Smooth muscle cell (in vitro differentiated cells): ENCODE measurements around the gene PADI6. TPM values are rescaled to one million over a fixed set of nuclear protein-coding genes. Genes with fewer than 3 reads are reported as not detected.
A peak's percentile ranks its signal among the peaks of the same experiment; 100 is the strongest.

Experiments
- DNase-seq: peaks from one replicate; lab custom pipeline; 2025; ENCODE audit not compliant: unreplicated experiment; lab: John Stamatoyannopoulos, UW
- H2AFZ ChIP-seq: fragments of 200-600 bp; sonication (generic); 2 replicates; pipeline ENCODE4 v1.6.0; 2016; ENCODE audit warnings: antibody characterized with exemption, low read depth, mild to moderate bottlenecking
- H3F3A ChIP-seq: fragments of 200-600 bp; sonication (generic); 2 replicates; pipeline ENCODE4 v1.6.0; 2017; ENCODE audit warnings: antibody characterized with exemption, low read depth
- H3K27ac ChIP-seq: fragments of 200-600 bp; sonication (generic); 2 replicates; pipeline ENCODE4 v1.5.1; 2016; ENCODE audit warnings: low read depth, mild to moderate bottlenecking
- H3K27me3 ChIP-seq: fragments of 200-600 bp; sonication (generic); 2 replicates; pipeline ENCODE4 v1.6.1; 2016; ENCODE audit warnings: low read depth, mild to moderate bottlenecking
- H3K36me3 ChIP-seq: fragments of 200-600 bp; sonication (generic); 2 replicates; pipeline ENCODE4 v1.5.1; 2016; ENCODE audit warnings: low read depth
- H3K4me1 ChIP-seq: fragments of 200-600 bp; sonication (generic); 2 replicates; pipeline ENCODE4 v1.5.1; 2016; ENCODE audit warnings: low read depth
- H3K4me2 ChIP-seq: fragments of 200-600 bp; sonication (generic); 2 replicates; pipeline ENCODE4 v1.6.0; 2016; ENCODE audit warnings: mild to moderate bottlenecking
- H3K4me3 ChIP-seq: fragments of 200-600 bp; sonication (generic); 2 replicates; pipeline ENCODE4 v1.5.1; 2016; ENCODE audit warnings: mild to moderate bottlenecking
- H3K79me2 ChIP-seq: fragments of 200-600 bp; sonication (generic); 2 replicates; pipeline ENCODE4 v1.6.0; 2016; ENCODE audit warnings: low read depth, mild to moderate bottlenecking
- H3K9ac ChIP-seq: fragments of 200-600 bp; sonication (generic); 2 replicates; pipeline ENCODE4 v1.6.0; 2016; ENCODE audit warnings: low read depth
- H3K9me3 ChIP-seq: fragments of 200-600 bp; sonication (generic); replicated peaks from 2 replicates; pipeline ENCODE4 v1.5.1; 2016; ENCODE audit warnings: low read depth
- H4K20me1 ChIP-seq: fragments of 200-600 bp; sonication (generic); 2 replicates; pipeline ENCODE4 v1.6.0; 2016; ENCODE audit warnings: low read depth
- CTCF ChIP-seq: fragments of 200-600 bp; sonication (generic); IDR thresholded peaks from 2 replicates; pipeline ENCODE4 v1.5.1; 2017; ENCODE audit warnings: borderline replicate concordance, mild to moderate bottlenecking, antibody characterized with exemption; ENCODE audit not compliant: insufficient read depth, poor library complexity, severe bottlenecking
- WGBS: methylation state at CpG from one replicate; pipeline ENCODE4 v1.1.7; 2016; ENCODE audit warnings: low lambda C conversion rate; 5-methylcytosine and 5-hydroxymethylcytosine counted together
- polyA plus RNA-seq: library from polyadenylated mRNA; unstranded; fragments of >200 nt; fragmentation: Nextera tagmentation; extraction: Ambion mirVana; gene quantifications from 2 replicates; pipeline ENCODE4 v1.2.1, GENCODE V29; 2016
- total RNA-seq: library from RNA; depleted of rRNA; stranded (reverse); fragments of >200 nt; gene quantifications from 2 replicates; pipeline ENCODE4 v1.2.3, GENCODE V29; 2014

The PADI6 gene
- total and polyA plus RNA-seq, 2 experiments from 2014 or later: not detected

- DNase-seq: no peak
These were observed 1.4 kb upstream of the PADI6 start for GRCh38 chr1:17370618-17371017.

GRCh38 chr1:17372955-17373354 is 959 bp downstream of the PADI6 start:
- no peaks in the 10 kb centered on the region for H3K79me2 ChIP-seq

More at GRCh38 chr1:17370618-17371017, 1.4 kb upstream of the PADI6 start:
- no peak overlapping the region for H2AFZ ChIP-seq
- H4K20me1 ChIP-seq: no peaks in the 10 kb centered on the region
- WGBS: 74% methylated on average over 2 of the region's 2 CpGs
- no peaks in the 10 kb centered on the region for H3K79me2 ChIP-seq
- no peak overlapping the region for H3K4me2 ChIP-seq
- H3K4me1 ChIP-seq: no peaks in the 10 kb centered on the region
- H3K27me3 ChIP-seq: peaks cover 7% of the 10 kb centered on the region
- TF ChIP-seq CTCF: peak; percentile 11
- H3K9ac ChIP-seq: no peak overlapping the region
- H3K27ac ChIP-seq: no peak overlapping the region
- no peaks in the 10 kb centered on the region for H3F3A ChIP-seq
- H3K4me3 ChIP-seq: no peak overlapping the region
- no peaks in the 10 kb centered on the region for H3K36me3 ChIP-seq
- no peaks in the 10 kb centered on the region for H3K9me3 ChIP-seq

GRCh38 chr1:17375651-17376050 is 3.7 kb downstream of the PADI6 start:
- no peak overlapping the region for H3K4me3 ChIP-seq
- H3K9me3 ChIP-seq: no peaks in the 10 kb centered on the region
- no peaks in the 10 kb centered on the region for H3K4me1 ChIP-seq
- H3K79me2 ChIP-seq: no peaks in the 10 kb centered on the region
- WGBS: 94% methylated on average over 10 of the region's 10 CpGs
- TF ChIP-seq CTCF: no peak
- no peaks in the 10 kb centered on the region for H4K20me1 ChIP-seq
- H3K36me3 ChIP-seq: no peaks in the 10 kb centered on the region
- no peak for DNase-seq
- H2AFZ ChIP-seq: no peak overlapping the region
- no peak overlapping the region for H3K4me2 ChIP-seq
- H3K9ac ChIP-seq: no peak overlapping the region
- H3K27me3 ChIP-seq: no peaks in the 10 kb centered on the region
- no peak overlapping the region for H3K27ac ChIP-seq
- no peaks in the 10 kb centered on the region for H3F3A ChIP-seq

More at GRCh38 chr1:17372955-17373354, 959 bp downstream of the PADI6 start:
- H3K4me2 ChIP-seq: no peak overlapping the region
- no peak for TF ChIP-seq CTCF
- H3K9me3 ChIP-seq: no peaks in the 10 kb centered on the region
- no peak overlapping the region for H3K27ac ChIP-seq
- no peaks in the 10 kb centered on the region for H3K4me1 ChIP-seq
- no peaks in the 10 kb centered on the region for H3K27me3 ChIP-seq
- H4K20me1 ChIP-seq: no peaks in the 10 kb centered on the region
- no peaks in the 10 kb centered on the region for H3K36me3 ChIP-seq
- no peak for DNase-seq
- H2AFZ ChIP-seq: no peak overlapping the region
- H3K4me3 ChIP-seq: no peak overlapping the region
- no peaks in the 10 kb centered on the region for H3F3A ChIP-seq
- H3K9ac ChIP-seq: no peak overlapping the region
- WGBS: 84% methylated on average over 18 of the region's 18 CpGs

- H2AFZ ChIP-seq: no peak overlapping the region
- no peaks in the 10 kb centered on the region for H3K4me1 ChIP-seq
- H4K20me1 ChIP-seq: no peaks in the 10 kb centered on the region
- no peaks in the 10 kb centered on the region for H3K36me3 ChIP-seq
- H3K4me2 ChIP-seq: no peak overlapping the region
- H3K4me3 ChIP-seq: no peak overlapping the region
- H3K79me2 ChIP-seq: no peaks in the 10 kb centered on the region
- DNase-seq: no peak
- no peak overlapping the region for H3K9ac ChIP-seq
- WGBS: 55% methylated on average over 16 of the region's 16 CpGs
- H3F3A ChIP-seq: no peaks in the 10 kb centered on the region
- H3K27ac ChIP-seq: no peak overlapping the region
- no peaks in the 10 kb centered on the region for H3K27me3 ChIP-seq
- H3K9me3 ChIP-seq: no peaks in the 10 kb centered on the region
- TF ChIP-seq CTCF: no peak
These were observed 5.4 kb downstream of the PADI6 start for GRCh38 chr1:17377325-17377953.
